RWPE2 (cell line): ENCODE results near the gene COL4A3.

Source experiments
- ATAC-seq: fragments of 200-7000 bp; cut with Tn5 transposase; 3 replicates; pipeline ENCODE4 v1.9.1; 2021; ENCODE audit warnings: low read depth
- DNase-seq: peaks from one replicate; pipeline ENCODE4 v3.0.0-alpha.2; 2020; ENCODE audit warnings: low spot score
- H3K27ac ChIP-seq: fragments of 450-650 bp; 2 replicates; pipeline ENCODE4 v1.5.1; 2017; ENCODE audit warnings: mild to moderate bottlenecking; ENCODE audit not compliant: poor library complexity, severe bottlenecking
- H3K27me3 ChIP-seq: fragments of 250-450 bp; sonication (Bioruptor Pico); 2 replicates; pipeline ENCODE4 v1.5.1; 2021; ENCODE audit warnings: mild to moderate bottlenecking, moderate library complexity; ENCODE audit not compliant: insufficient read depth, poor library complexity, severe bottlenecking
- H3K36me3 ChIP-seq: fragments of 250-450 bp; sonication (Bioruptor Pico); 2 replicates; pipeline ENCODE4 v1.5.1; 2020; ENCODE audit warnings: low read depth, mild to moderate bottlenecking, moderate library complexity
- H3K4me1 ChIP-seq: fragments of 250-450 bp; sonication (Bioruptor Pico); 2 replicates; pipeline ENCODE4 v1.5.1; 2021; ENCODE audit warnings: mild to moderate bottlenecking, moderate library complexity; ENCODE audit not compliant: insufficient read depth, poor library complexity, severe bottlenecking
- H3K4me3 ChIP-seq: fragments of 250-450 bp; sonication (Bioruptor Pico); 2 replicates; pipeline ENCODE4 v1.5.1; 2021; ENCODE audit warnings: mild to moderate bottlenecking, moderate library complexity; ENCODE audit not compliant: severe bottlenecking
- H3K9me3 ChIP-seq: fragments of 250-450 bp; sonication (Bioruptor Pico); 2 replicates; pipeline ENCODE4 v1.5.1; 2021; ENCODE audit warnings: mild to moderate bottlenecking, moderate library complexity; ENCODE audit not compliant: severe bottlenecking
- CTCF ChIP-seq: fragments of 450-650 bp; IDR thresholded peaks from one replicate; pipeline ENCODE4 v1.5.1; 2017; ENCODE audit warnings: mild to moderate bottlenecking, moderate library complexity; ENCODE audit not compliant: poor library complexity, severe bottlenecking

Gene COL4A3

GRCh38 chr2:227182765-227183164, 18.3 kb downstream of the COL4A3 start:
- TF ChIP-seq CTCF: no peak

GRCh38 chr2:227183657-227184367, 19.4 kb downstream of the COL4A3 start:
- H3K4me3 ChIP-seq: no peak overlapping the region
- TF ChIP-seq CTCF: no peak
- no peak overlapping the region for H3K27ac ChIP-seq
- ATAC-seq: no peak
- H3K27me3 ChIP-seq: no peaks in the 10 kb centered on the region
- no peaks in the 10 kb centered on the region for H3K9me3 ChIP-seq
- no peaks in the 10 kb centered on the region for H3K4me1 ChIP-seq
- no peak for DNase-seq
- H3K36me3 ChIP-seq: no peaks in the 10 kb centered on the region

More at GRCh38 chr2:227182765-227183164, 18.3 kb downstream of the COL4A3 start:
- no peaks in the 10 kb centered on the region for H3K4me1 ChIP-seq
- no peaks in the 10 kb centered on the region for H3K9me3 ChIP-seq
- no peak overlapping the region for H3K27ac ChIP-seq
- ATAC-seq: no peak
- DNase-seq: no peak
- H3K36me3 ChIP-seq: no peaks in the 10 kb centered on the region
- no peak overlapping the region for H3K4me3 ChIP-seq
- no peaks in the 10 kb centered on the region for H3K27me3 ChIP-seq

DNA sequence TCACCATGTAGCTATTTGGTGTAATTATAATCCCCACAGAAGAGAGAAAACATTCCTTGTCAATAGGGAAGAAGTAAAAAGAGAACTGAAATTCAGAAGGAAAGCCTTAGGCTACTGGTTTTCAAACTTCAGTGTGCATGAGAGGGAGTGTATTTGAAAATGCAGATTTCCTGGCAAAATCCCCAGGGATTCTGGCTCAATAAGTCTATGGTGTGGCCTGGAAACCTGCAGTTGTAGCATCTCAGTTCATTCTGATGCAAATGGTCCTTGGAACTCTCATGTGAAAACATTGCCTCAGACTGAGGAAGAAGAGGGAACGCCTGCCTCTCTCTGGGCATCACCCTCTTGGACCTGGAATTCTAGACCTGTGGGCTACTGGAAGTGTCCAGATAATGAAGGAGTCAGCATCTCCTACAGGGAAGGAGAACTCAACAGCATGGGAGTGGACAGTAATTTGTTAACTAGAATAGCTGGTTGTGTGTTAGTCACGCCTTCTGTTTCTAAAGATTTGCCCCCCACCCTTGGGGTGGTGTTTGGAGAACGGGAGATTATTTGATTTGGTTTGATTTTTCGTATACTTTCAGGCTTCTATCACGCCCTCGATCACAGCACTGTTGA, 21.3 kb downstream of the COL4A3 start:
- no peak for TF ChIP-seq CTCF
- DNase-seq (no peak), ATAC-seq (no peak)
- no peaks in the 10 kb centered on the region for H3K9me3 ChIP-seq
- H3K4me3 ChIP-seq: no peak overlapping the region
- no peaks in the 10 kb centered on the region for H3K4me1 ChIP-seq
- H3K27me3 ChIP-seq: no peaks in the 10 kb centered on the region
- H3K36me3 ChIP-seq: no peaks in the 10 kb centered on the region
- no peak overlapping the region for H3K27ac ChIP-seq

- ATAC-seq (no peak), DNase-seq (no peak)
- TF ChIP-seq CTCF: no peak
- Histone ChIP-seq H3K27ac (no peak overlapping the region), H3K4me3 (no peak overlapping the region), H3K4me1 (no peaks in the 10 kb centered on the region), H3K36me3 (no peaks in the 10 kb centered on the region), H3K9me3 (no peaks in the 10 kb centered on the region), H3K27me3 (no peaks in the 10 kb centered on the region)
These were observed 22.3 kb downstream of the COL4A3 start for GRCh38 chr2:227186751-227187150.

- no peak for ATAC-seq
- Histone ChIP-seq H3K27me3 (no peaks in the 10 kb centered on the region), H3K9me3 (no peaks in the 10 kb centered on the region), H3K36me3 (no peaks in the 10 kb centered on the region), H3K27ac (no peak overlapping the region), H3K4me3 (no peak overlapping the region), H3K4me1 (no peaks in the 10 kb centered on the region)
- DNase-seq: no peak
- TF ChIP-seq CTCF: no peak
These were observed 23.9 kb downstream of the COL4A3 start for GRCh38 chr2:227188292-227188691.
